Suprapubic skin (tissue), 4 donors: ENCODE measurements around the gene MAPRE2. TPM values are rescaled to one million over a fixed set of nuclear protein-coding genes. Genes with fewer than 3 reads are reported as not detected.

Source experiments
- DNase-seq, 2 donors: peaks; one replicate each; pipeline ENCODE4 v3.0.0-alpha.2; 2019; ENCODE audit warnings: low spot score in 2 of 2
- H3K27ac ChIP-seq: fragments of 200-600 bp; sonication (generic); one replicate; pipeline ENCODE4 v1.5.1; 2019
- H3K27me3 ChIP-seq: fragments of 200-600 bp; sonication (generic); one replicate; pipeline ENCODE4 v1.5.1; 2019
- H3K36me3 ChIP-seq: fragments of 200-600 bp; sonication (generic); one replicate; pipeline ENCODE4 v1.5.1; 2019
- H3K4me1 ChIP-seq: fragments of 200-600 bp; sonication (generic); one replicate; pipeline ENCODE4 v1.5.1; 2019
- H3K4me3 ChIP-seq: fragments of 200-600 bp; sonication (generic); one replicate; pipeline ENCODE4 v1.5.1; 2019; ENCODE audit warnings: mild to moderate bottlenecking
- H3K9me3 ChIP-seq: fragments of 200-600 bp; sonication (generic); one replicate; pipeline ENCODE4 v1.5.1; 2019
- EP300 ChIP-seq: sonication (generic); formaldehyde crosslinking; IDR thresholded peaks from one replicate; pipeline ENCODE4 v1.6.1; 2017; ENCODE audit warnings: antibody characterized with exemption
- POLR2A ChIP-seq, 2 donors: fragments of 450-650 bp; IDR thresholded peaks; one replicate each; pipeline ENCODE4 v1.6.1; 2017; ENCODE audit warnings: antibody characterized with exemption in 2 of 2, mild to moderate bottlenecking in 2 of 2, moderate library complexity in 2 of 2
- POLR2AphosphoS5 ChIP-seq, 3 donors: sonication (generic); formaldehyde crosslinking; IDR thresholded peaks; one replicate each; pipeline ENCODE4 v1.6.1; 2017; ENCODE audit warnings: antibody characterized with exemption in 3 of 3
- WGBS: methylation state at CpG from one replicate; pipeline ENCODE4 v1.1.5; 2018; 5-methylcytosine and 5-hydroxymethylcytosine counted together
- total RNA-seq, 4 donors: library from RNA; depleted of rRNA; stranded (reverse); fragments of >200 nt; gene quantifications; one replicate each; pipeline ENCODE4 v1.1.0, GENCODE V29; 2016
- TF ChIP-seq, protein P1 (sequence below), 2 donors: fragments of 200-600 bp in 1 of 2; fragments of 450-650 bp in 1 of 2; sonication (generic) in 1 of 2; IDR thresholded peaks; one replicate each; pipeline ENCODE4 v1.5.1; 2016 to 2019; ENCODE audit warnings: antibody characterized with exemption in 2 of 2, mild to moderate bottlenecking in 1 of 2, moderate library complexity in 1 of 2

The MAPRE2 gene
- total RNA-seq, 4 donors from 2014 or later = 29.9 to 51.2 (median 37.2) TPM

DNA sequence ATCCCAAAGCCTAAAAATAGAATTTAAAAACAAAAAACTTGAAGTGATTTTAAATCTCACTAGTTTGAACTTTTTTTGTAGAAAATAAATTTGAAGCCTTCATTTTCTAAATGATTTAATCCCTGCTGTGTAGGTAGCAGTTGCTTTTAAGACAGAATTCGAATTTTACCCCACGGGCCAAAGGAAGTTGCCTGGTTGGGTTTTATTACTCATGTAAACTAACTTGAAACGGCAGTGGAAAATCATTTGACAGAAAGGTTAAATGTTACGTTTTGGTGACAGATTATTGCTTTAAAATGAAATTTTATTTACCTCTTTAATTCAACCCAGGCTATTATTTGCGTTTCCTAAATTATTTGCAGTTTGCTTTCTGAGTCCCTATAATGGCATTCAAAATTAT lies 2.0 kb downstream of the MAPRE2 start:
- WGBS = 61% methylated on average over 5 of the region's 5 CpGs
- TF ChIP-seq POLR2AphosphoS5 (IDR thresholded peaks at IDR 0.05) (no peak), EP300 (no peak), POLR2A (IDR thresholded peaks at IDR 0.05) (no peak)
- TF ChIP-seq, protein P1, sequence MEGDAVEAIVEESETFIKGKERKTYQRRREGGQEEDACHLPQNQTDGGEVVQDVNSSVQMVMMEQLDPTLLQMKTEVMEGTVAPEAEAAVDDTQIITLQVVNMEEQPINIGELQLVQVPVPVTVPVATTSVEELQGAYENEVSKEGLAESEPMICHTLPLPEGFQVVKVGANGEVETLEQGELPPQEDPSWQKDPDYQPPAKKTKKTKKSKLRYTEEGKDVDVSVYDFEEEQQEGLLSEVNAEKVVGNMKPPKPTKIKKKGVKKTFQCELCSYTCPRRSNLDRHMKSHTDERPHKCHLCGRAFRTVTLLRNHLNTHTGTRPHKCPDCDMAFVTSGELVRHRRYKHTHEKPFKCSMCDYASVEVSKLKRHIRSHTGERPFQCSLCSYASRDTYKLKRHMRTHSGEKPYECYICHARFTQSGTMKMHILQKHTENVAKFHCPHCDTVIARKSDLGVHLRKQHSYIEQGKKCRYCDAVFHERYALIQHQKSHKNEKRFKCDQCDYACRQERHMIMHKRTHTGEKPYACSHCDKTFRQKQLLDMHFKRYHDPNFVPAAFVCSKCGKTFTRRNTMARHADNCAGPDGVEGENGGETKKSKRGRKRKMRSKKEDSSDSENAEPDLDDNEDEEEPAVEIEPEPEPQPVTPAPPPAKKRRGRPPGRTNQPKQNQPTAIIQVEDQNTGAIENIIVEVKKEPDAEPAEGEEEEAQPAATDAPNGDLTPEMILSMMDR (IDR thresholded peaks at IDR 0.05) = no peak
- Histone ChIP-seq H3K27ac (no peak overlapping the region), H3K4me3 (peak overlapping the region; percentile 83), H3K9me3 (no peaks in the 10 kb centered on the region), H3K36me3 (no peaks in the 10 kb centered on the region), H3K27me3 (no peaks in the 10 kb centered on the region), H3K4me1 (peaks cover 43% of the 10 kb centered on the region)
- DNase-seq = no peak

DNA sequence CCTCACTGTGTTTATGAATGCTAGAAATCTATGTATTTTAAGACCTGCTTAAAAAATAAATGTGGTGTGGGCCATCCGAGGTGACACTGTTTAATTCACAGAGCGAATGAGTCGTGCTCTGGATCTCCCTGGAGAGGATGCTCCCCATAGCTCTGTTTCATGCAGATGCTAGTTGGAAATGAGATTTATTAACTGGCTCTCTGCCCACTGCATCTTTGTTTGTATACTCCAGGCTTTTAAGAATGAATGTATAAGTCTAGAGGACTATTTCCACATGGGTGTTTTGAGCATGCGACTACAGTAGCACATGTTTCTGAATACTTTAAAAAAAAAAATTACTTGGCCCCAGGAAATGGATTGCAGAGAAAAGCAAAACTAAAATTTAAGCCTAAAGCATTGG lies 3.9 kb downstream of the MAPRE2 start:
- TF ChIP-seq POLR2A (IDR thresholded peaks at IDR 0.05) (no peak), EP300 (no peak), POLR2AphosphoS5 (IDR thresholded peaks at IDR 0.05) (no peak)
- TF ChIP-seq, protein P1 (IDR thresholded peaks at IDR 0.05) = no peak
- Histone ChIP-seq H3K36me3 (no peaks in the 10 kb centered on the region), H3K4me3 (no peak overlapping the region), H3K27ac (no peak overlapping the region), H3K4me1 (peaks cover 46% of the 10 kb centered on the region), H3K27me3 (no peaks in the 10 kb centered on the region), H3K9me3 (no peaks in the 10 kb centered on the region)
- DNase-seq = no peak
- 32% methylated on average over 4 of the region's 4 CpGs for WGBS

- Histone ChIP-seq H3K4me1 (peaks cover 49% of the 10 kb centered on the region), H3K27me3 (no peaks in the 10 kb centered on the region), H3K36me3 (no peaks in the 10 kb centered on the region), H3K9me3 (no peaks in the 10 kb centered on the region), H3K4me3 (no peak overlapping the region), H3K27ac (no peak overlapping the region)
- 60% methylated on average over 2 of the region's 2 CpGs for WGBS
- TF ChIP-seq POLR2A (IDR thresholded peaks at IDR 0.05) (no peak), POLR2AphosphoS5 (IDR thresholded peaks at IDR 0.05) (no peak), EP300 (no peak)
- TF ChIP-seq, protein P1 (IDR thresholded peaks at IDR 0.05) = no peak
- DNase-seq = no peak
Observed at GRCh38 chr18:35045806-35046205, 4.6 kb downstream of the MAPRE2 start.

GRCh38 chr18:35047697-35048292 lies 6.6 kb downstream of the MAPRE2 start:
- Histone ChIP-seq H3K9me3 (no peaks in the 10 kb centered on the region), H3K4me3 (no peak overlapping the region), H3K27ac (no peak overlapping the region), H3K4me1 (peaks cover 50% of the 10 kb centered on the region), H3K27me3 (no peaks in the 10 kb centered on the region), H3K36me3 (no peaks in the 10 kb centered on the region)
- no peak for DNase-seq
- whole genome bisulfite sequencing = 98% methylated on average over 4 of the region's 4 CpGs
- TF ChIP-seq, protein P1 (IDR thresholded peaks at IDR 0.05) = no peak
- TF ChIP-seq POLR2AphosphoS5 (IDR thresholded peaks at IDR 0.05) = no peak
- TF ChIP-seq POLR2A (IDR thresholded peaks at IDR 0.05) = no peak
- TF ChIP-seq EP300 = no peak

DNA sequence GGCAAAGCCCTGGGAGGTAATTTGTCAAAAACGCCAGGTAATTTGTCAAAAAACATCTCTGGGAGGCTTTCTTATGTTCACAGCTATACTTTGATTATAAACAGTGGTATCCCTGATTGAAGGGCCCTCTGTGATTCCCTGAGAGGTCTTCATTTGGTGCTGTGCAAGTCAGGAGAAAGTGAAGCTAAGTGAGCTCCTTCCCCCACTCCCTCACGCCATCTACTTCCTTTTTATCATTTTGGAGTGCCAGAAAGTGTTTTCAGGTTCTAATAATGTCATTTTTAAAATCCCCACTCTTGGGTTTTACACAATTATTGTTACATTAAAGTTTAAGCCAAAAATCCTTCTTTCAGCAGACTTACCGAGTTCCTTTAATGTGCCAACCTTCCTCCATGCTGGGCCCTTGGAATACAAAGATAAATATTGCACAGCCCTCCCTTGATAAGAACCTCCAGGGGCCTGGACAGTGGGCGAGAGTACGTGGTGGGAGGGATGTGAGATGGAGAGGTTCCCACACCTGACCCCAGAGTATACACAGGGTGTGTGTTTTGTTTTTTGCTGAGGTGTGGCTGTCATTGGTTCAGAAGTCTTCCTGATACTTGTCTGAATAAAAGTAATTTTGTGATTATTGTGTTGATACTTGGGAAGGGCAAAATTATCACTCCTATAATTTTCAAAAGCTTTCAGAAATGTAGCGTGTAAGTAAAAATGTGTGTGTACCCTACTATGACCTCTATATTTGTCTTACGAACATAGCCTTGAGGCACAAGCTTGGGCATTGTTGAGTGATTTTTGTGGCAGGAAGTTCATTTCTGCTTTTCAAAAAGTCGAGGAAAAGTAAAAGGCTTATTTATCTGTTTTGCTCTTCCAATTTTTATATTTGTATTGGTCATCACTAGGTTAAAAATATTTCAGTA lies 8.2 kb downstream of the MAPRE2 start:
- Histone ChIP-seq H3K27ac (no peak overlapping the region), H3K4me3 (no peak overlapping the region), H3K4me1 (peaks cover 34% of the 10 kb centered on the region), H3K9me3 (no peaks in the 10 kb centered on the region), H3K27me3 (no peaks in the 10 kb centered on the region), H3K36me3 (no peaks in the 10 kb centered on the region)
- WGBS = 77% methylated on average over 8 of the region's 8 CpGs
- TF ChIP-seq, protein P1 (IDR thresholded peaks at IDR 0.05) = no peak
- TF ChIP-seq POLR2AphosphoS5 (IDR thresholded peaks at IDR 0.05) (no peak), POLR2A (IDR thresholded peaks at IDR 0.05) (no peak), EP300 (no peak)
- DNase-seq = no peak
